ENCODE data around the gene ZNF536. TPM values are rescaled to one million over a fixed set of nuclear protein-coding genes. Genes with fewer than 3 reads are reported as not detected.

ZNF536 gene
- total RNA-seq, 1 donor: not detected

GRCh38 chr19:30580673-30581072 lies 208.5 kb downstream of the ZNF536 start:
- no peaks in the 10 kb centered on the region for H3K4me1 ChIP-seq (ENCODE audit: insufficient read depth, low read length)
- no peaks in the 10 kb centered on the region for H3K27me3 ChIP-seq (ENCODE audit: insufficient read depth, low read length)
- no peaks in the 10 kb centered on the region for H3K9me3 ChIP-seq (ENCODE audit: low read depth, low read length)
- no peak overlapping the region for H3K4me3 ChIP-seq (ENCODE audit: low read length)

- Histone ChIP-seq H3K9me3 (ENCODE audit: low read depth, low read length) (no peaks in the 10 kb centered on the region), H3K27me3 (ENCODE audit: insufficient read depth, low read length) (no peaks in the 10 kb centered on the region), H3K4me3 (ENCODE audit: low read length) (no peak overlapping the region), H3K4me1 (ENCODE audit: insufficient read depth, low read length) (no peaks in the 10 kb centered on the region)
Observed at GRCh38 chr19:30584090-30584489, 211.9 kb downstream of the ZNF536 start.

- Histone ChIP-seq H3K4me3 (ENCODE audit: low read length) (no peak overlapping the region), H3K9me3 (ENCODE audit: low read depth, low read length) (no peaks in the 10 kb centered on the region), H3K4me1 (ENCODE audit: insufficient read depth, low read length) (no peaks in the 10 kb centered on the region), H3K27me3 (ENCODE audit: insufficient read depth, low read length) (no peaks in the 10 kb centered on the region)
Observed at GRCh38 chr19:30587869-30588268, 215.7 kb downstream of the ZNF536 start.

- H3K4me1 ChIP-seq (ENCODE audit: insufficient read depth, low read length): no peaks in the 10 kb centered on the region
- H3K9me3 ChIP-seq (ENCODE audit: low read depth, low read length): no peaks in the 10 kb centered on the region
- H3K4me3 ChIP-seq (ENCODE audit: low read length): no peak overlapping the region
- no peaks in the 10 kb centered on the region for H3K27me3 ChIP-seq (ENCODE audit: insufficient read depth, low read length)
Observed at GRCh38 chr19:30590596-30591229, 218.5 kb downstream of the ZNF536 start.

- H3K4me1 ChIP-seq (ENCODE audit: insufficient read depth, low read length): no peaks in the 10 kb centered on the region
- H3K4me3 ChIP-seq (ENCODE audit: low read length): no peak overlapping the region
- H3K9me3 ChIP-seq (ENCODE audit: low read depth, low read length): no peaks in the 10 kb centered on the region
- no peaks in the 10 kb centered on the region for H3K27me3 ChIP-seq (ENCODE audit: insufficient read depth, low read length)
Observed at GRCh38 chr19:30593356-30593755, 221.2 kb downstream of the ZNF536 start.

GRCh38 chr19:30593975-30594745 lies 222.0 kb downstream of the ZNF536 start:
- no peaks in the 10 kb centered on the region for H3K4me1 ChIP-seq (ENCODE audit: insufficient read depth, low read length)
- H3K27me3 ChIP-seq (ENCODE audit: insufficient read depth, low read length): no peaks in the 10 kb centered on the region
- H3K9me3 ChIP-seq (ENCODE audit: low read depth, low read length): no peaks in the 10 kb centered on the region
- no peak overlapping the region for H3K4me3 ChIP-seq (ENCODE audit: low read length)

GRCh38 chr19:30596268-30596667 lies 224.1 kb downstream of the ZNF536 start:
- Histone ChIP-seq H3K4me3 (ENCODE audit: low read length) (no peak overlapping the region), H3K9me3 (ENCODE audit: low read depth, low read length) (no peaks in the 10 kb centered on the region), H3K4me1 (ENCODE audit: insufficient read depth, low read length) (no peaks in the 10 kb centered on the region), H3K27me3 (ENCODE audit: insufficient read depth, low read length) (no peaks in the 10 kb centered on the region)

- H3K4me1 ChIP-seq (ENCODE audit: insufficient read depth, low read length): no peaks in the 10 kb centered on the region
- no peaks in the 10 kb centered on the region for H3K27me3 ChIP-seq (ENCODE audit: insufficient read depth, low read length)
- H3K4me3 ChIP-seq (ENCODE audit: low read length): no peak overlapping the region
- H3K9me3 ChIP-seq (ENCODE audit: low read depth, low read length): no peaks in the 10 kb centered on the region
Observed at GRCh38 chr19:30596813-30597399, 224.7 kb downstream of the ZNF536 start.

- Histone ChIP-seq H3K4me1 (ENCODE audit: insufficient read depth, low read length) (no peaks in the 10 kb centered on the region), H3K9me3 (ENCODE audit: low read depth, low read length) (no peaks in the 10 kb centered on the region), H3K4me3 (ENCODE audit: low read length) (no peak overlapping the region), H3K27me3 (ENCODE audit: insufficient read depth, low read length) (no peaks in the 10 kb centered on the region)
Observed at GRCh38 chr19:30598688-30599087, 226.5 kb downstream of the ZNF536 start.

GRCh38 chr19:30602661-30603350 lies 230.6 kb downstream of the ZNF536 start:
- H3K27me3 ChIP-seq (ENCODE audit: insufficient read depth, low read length): no peaks in the 10 kb centered on the region
- H3K4me1 ChIP-seq (ENCODE audit: insufficient read depth, low read length): no peaks in the 10 kb centered on the region
- no peak overlapping the region for H3K4me3 ChIP-seq (ENCODE audit: low read length)
- H3K9me3 ChIP-seq (ENCODE audit: low read depth, low read length): no peaks in the 10 kb centered on the region

- Histone ChIP-seq H3K4me3 (ENCODE audit: low read length) (no peak overlapping the region), H3K27me3 (ENCODE audit: insufficient read depth, low read length) (no peaks in the 10 kb centered on the region), H3K9me3 (ENCODE audit: low read depth, low read length) (no peaks in the 10 kb centered on the region), H3K4me1 (ENCODE audit: insufficient read depth, low read length) (no peaks in the 10 kb centered on the region)
Observed at GRCh38 chr19:30604657-30605056, 232.5 kb downstream of the ZNF536 start.

GRCh38 chr19:30605333-30605732 lies 233.1 kb downstream of the ZNF536 start:
- Histone ChIP-seq H3K27me3 (ENCODE audit: insufficient read depth, low read length) (no peaks in the 10 kb centered on the region), H3K4me3 (ENCODE audit: low read length) (no peak overlapping the region), H3K9me3 (ENCODE audit: low read depth, low read length) (no peaks in the 10 kb centered on the region), H3K4me1 (ENCODE audit: insufficient read depth, low read length) (no peaks in the 10 kb centered on the region)

GRCh38 chr19:30606114-30607050 lies 234.2 kb downstream of the ZNF536 start:
- no peaks in the 10 kb centered on the region for H3K9me3 ChIP-seq (ENCODE audit: low read depth, low read length)
- H3K4me3 ChIP-seq (ENCODE audit: low read length): no peak overlapping the region
- no peaks in the 10 kb centered on the region for H3K4me1 ChIP-seq (ENCODE audit: insufficient read depth, low read length)
- H3K27me3 ChIP-seq (ENCODE audit: insufficient read depth, low read length): no peaks in the 10 kb centered on the region

Data from mononuclear cell (primary cell).